Karpas-422 (cell line): ENCODE results near the gene ADAMTS7. TPM values are rescaled to one million over a fixed set of nuclear protein-coding genes. Genes with fewer than 3 reads are reported as not detected.
A peak's percentile ranks its signal among the peaks of the same experiment; 100 is the strongest.
"Not testable (repeated sequence)": the region's sequence is repeated elsewhere in the genome, so short reads cannot be mapped to it uniquely, and the experiment has no call there.

ENCODE experiments used
- DNase-seq: peaks from one replicate; pipeline ENCODE4 v3.0.0-alpha.2; 2015
- H2AFZ ChIP-seq: fragments of 200-600 bp; sonication (generic); 2 replicates; pipeline ENCODE4 v1.6.1; 2014; ENCODE audit warnings: antibody characterized with exemption, low read length, mixed read lengths
- H3K27ac ChIP-seq: fragments of 200-600 bp; sonication (generic); 2 replicates; pipeline ENCODE4 v1.5.1; 2014; ENCODE audit warnings: mild to moderate bottlenecking, low read length, moderate library complexity
- H3K27me3 ChIP-seq: fragments of 200-600 bp; sonication (generic); 2 replicates; pipeline ENCODE4 v1.6.1; 2014; ENCODE audit warnings: low read length, mixed read lengths
- H3K36me3 ChIP-seq: fragments of 200-600 bp; sonication (generic); 2 replicates; pipeline ENCODE4 v1.6.1; 2014; ENCODE audit warnings: low read length, mixed read lengths; ENCODE audit not compliant: insufficient read depth
- H3K4me1 ChIP-seq: fragments of 200-600 bp; sonication (generic); 2 replicates; pipeline ENCODE4 v1.6.1; 2014; ENCODE audit warnings: mild to moderate bottlenecking, low read length, mixed read lengths
- H3K4me2 ChIP-seq: fragments of 200-600 bp; sonication (generic); 2 replicates; pipeline ENCODE4 v1.6.1; 2014; ENCODE audit warnings: low read length, low read depth, mild to moderate bottlenecking; ENCODE audit not compliant: poor library complexity, severe bottlenecking
- H3K4me3 ChIP-seq: fragments of 200-600 bp; sonication (generic); 2 replicates; pipeline ENCODE4 v1.5.1; 2014; ENCODE audit warnings: mild to moderate bottlenecking, antibody characterized with exemption, low read length, mixed read lengths
- H3K79me2 ChIP-seq: fragments of 200-600 bp; sonication (generic); 2 replicates; pipeline ENCODE4 v1.6.1; 2014; ENCODE audit warnings: mild to moderate bottlenecking, low read length, mixed read lengths
- H3K9ac ChIP-seq: fragments of 200-600 bp; sonication (generic); 2 replicates; pipeline ENCODE4 v1.6.0; 2014; ENCODE audit warnings: low read length
- H3K9me2 ChIP-seq: fragments of 200-600 bp; sonication (generic), shearing (Covaris generic); replicated peaks from 2 replicates; pipeline ENCODE4 v1.6.0; 2014; ENCODE audit warnings: mild to moderate bottlenecking, low read length, moderate library complexity; ENCODE audit not compliant: insufficient read depth
- H3K9me3 ChIP-seq: fragments of 300-700, 200-600 bp; sonication (generic); 2 replicates; pipeline ENCODE4 v1.6.1; 2014; ENCODE audit warnings: low read length, mixed read lengths
- H4K20me1 ChIP-seq: fragments of 200-600 bp; sonication (generic); 2 replicates; pipeline ENCODE4 v1.6.1; 2014; ENCODE audit warnings: mild to moderate bottlenecking, antibody characterized with exemption, low read length, low read depth; ENCODE audit not compliant: insufficient read depth
- total RNA-seq: library from RNA; depleted of rRNA; stranded (reverse); fragments of >200 nt; shearing (Covaris generic); gene quantifications from 2 replicates; pipeline ENCODE4 v1.2.3, GENCODE V29; 2014; ENCODE audit warnings: low replicate concordance

ADAMTS7 gene
- total RNA-seq, 1 experiment from 2014 or later: 0.75 TPM

DNA sequence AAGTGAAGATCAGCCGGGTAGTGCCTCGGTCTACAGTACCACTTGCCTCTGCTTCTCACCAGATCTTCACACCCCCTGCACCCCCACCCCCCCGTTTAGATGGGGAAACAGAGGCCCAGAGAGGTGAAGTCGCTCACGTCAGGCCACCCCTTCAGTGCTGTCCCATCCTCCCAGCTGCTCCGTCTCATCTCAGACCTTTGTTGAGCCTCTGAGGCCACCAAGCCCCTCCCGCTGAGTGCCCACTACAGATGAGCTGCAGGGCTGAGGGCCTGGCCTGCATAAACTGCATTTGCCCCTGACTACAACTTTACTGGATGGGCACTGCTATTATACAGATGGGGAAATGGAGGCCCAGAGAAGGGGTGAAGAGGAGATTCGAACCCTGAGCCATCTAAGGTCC, 35.8 kb downstream of the ADAMTS7 start:
- no peaks in the 10 kb centered on the region for H3K9me2 ChIP-seq
- no peak overlapping the region for H3K9ac ChIP-seq

DNA sequence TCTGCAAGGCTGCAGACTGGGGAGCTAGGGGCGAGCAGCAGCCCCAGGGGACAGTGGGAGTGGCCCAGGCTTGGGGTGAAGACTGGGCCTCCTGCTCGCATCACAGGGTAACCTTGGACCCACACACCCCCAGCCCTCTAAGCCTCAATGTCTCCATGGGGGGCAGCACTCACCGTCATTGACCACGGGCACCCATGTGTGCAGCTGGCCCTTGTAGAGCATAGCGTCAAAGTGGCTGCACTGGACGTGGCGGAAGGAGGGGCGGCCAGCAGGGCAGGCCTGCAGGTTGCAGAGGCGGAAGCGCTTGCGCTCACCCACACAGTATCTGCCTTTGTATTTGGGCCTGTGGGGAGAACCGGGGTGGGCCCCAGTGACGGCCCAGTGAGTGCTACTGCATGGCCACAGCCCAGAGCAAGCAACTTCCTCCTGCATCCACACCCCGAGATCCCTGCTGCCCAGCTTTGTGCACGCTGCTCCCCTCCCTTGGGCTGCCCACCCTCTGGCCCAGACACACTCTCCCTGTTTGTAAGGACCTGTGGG, 36.7 kb downstream of the ADAMTS7 start:
- H3K36me3 ChIP-seq, H3K4me1 ChIP-seq, H3K4me2 ChIP-seq, H3K9me2 ChIP-seq, H4K20me1 ChIP-seq, H3K79me2 ChIP-seq, H3K9me3 ChIP-seq, H3K4me3 ChIP-seq, H3K27ac ChIP-seq, H2AFZ ChIP-seq, H3K9ac ChIP-seq, H3K27me3 ChIP-seq: not testable (repeated sequence)
- DNase-seq: peak; percentile 47

More for the DNA sequence above, 35.8 kb downstream of the ADAMTS7 start:
- H3K27ac ChIP-seq: no peak overlapping the region
- no peak overlapping the region for H3K4me2 ChIP-seq
- H3K36me3 ChIP-seq: no peaks in the 10 kb centered on the region
- no peak overlapping the region for H2AFZ ChIP-seq
- H3K27me3 ChIP-seq: no peaks in the 10 kb centered on the region
- no peaks in the 10 kb centered on the region for H3K9me3 ChIP-seq
- no peak overlapping the region for H3K4me3 ChIP-seq
- no peaks in the 10 kb centered on the region for H4K20me1 ChIP-seq
- DNase-seq: no peak
- no peaks in the 10 kb centered on the region for H3K79me2 ChIP-seq
- peaks cover 9% of the 10 kb centered on the region for H3K4me1 ChIP-seq

DNA sequence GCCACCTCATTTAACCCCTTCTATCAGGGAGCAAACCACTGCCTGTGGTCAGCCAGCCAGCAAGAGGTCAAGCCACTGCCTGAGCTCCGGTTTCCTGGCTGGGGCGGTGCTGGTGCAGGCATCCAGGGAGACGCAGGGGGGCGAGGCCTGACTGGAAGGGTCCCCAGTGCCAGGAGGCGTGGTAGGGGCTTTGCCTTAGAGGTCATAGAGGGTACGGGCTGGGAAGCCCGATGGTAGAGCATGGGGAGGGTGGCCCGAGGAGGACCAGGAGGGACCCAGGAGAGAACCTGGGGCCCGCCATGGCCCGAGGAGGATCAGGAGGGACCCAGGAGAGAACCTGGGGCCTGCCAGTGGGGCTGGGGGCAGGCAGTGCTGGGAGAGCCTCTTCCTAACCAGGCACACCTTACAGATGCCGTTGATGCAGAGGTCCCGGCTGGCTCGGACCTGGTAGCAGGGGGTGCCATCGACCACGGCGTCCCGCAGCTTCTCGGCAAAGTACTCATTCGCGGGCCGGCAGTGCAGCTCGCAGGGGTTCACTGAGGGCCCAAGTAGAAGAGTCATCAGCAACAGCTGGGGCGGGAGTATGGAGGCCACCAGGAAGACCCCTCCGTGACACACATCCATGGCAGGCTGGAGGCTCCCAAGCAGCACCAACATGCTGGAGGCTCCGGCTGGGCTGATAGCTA, 37.4 kb downstream of the ADAMTS7 start:
- not testable (repeated sequence) for DNase-seq, H3K9me2 ChIP-seq, H4K20me1 ChIP-seq, H3K27me3 ChIP-seq, H3K9ac ChIP-seq, H3K9me3 ChIP-seq, H2AFZ ChIP-seq, H3K4me2 ChIP-seq, H3K27ac ChIP-seq, H3K79me2 ChIP-seq, H3K4me3 ChIP-seq, H3K36me3 ChIP-seq
- H3K4me1 ChIP-seq: peaks cover 15% of the 10 kb centered on the region

DNA sequence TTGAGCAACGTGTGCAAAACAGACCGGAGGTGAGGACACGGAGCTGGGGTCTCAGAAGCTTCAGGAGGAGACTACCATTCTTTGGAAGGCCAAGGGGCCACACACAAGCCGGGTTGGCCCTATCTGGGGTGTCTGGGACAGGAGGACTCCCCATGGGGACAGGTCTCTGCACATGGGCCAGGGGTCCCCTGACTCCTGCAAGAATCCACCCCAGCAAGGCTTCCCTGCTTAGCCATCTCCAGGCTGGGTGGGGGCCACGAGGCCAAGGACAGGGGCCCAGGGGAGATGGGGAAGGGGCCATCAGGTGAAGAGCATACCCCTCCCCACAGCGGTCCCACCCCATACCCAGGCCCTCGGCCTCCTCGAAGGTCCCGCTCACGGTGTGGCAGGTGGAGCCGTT, 38.5 kb downstream of the ADAMTS7 start:
- no peak overlapping the region for H3K9ac ChIP-seq
- DNase-seq: no peak
- H3K4me2 ChIP-seq: no peak overlapping the region
- no peaks in the 10 kb centered on the region for H3K9me3 ChIP-seq
- H4K20me1 ChIP-seq: no peaks in the 10 kb centered on the region
- H3K36me3 ChIP-seq: no peaks in the 10 kb centered on the region
- no peaks in the 10 kb centered on the region for H3K27me3 ChIP-seq
- no peak overlapping the region for H3K27ac ChIP-seq
- no peak overlapping the region for H3K4me3 ChIP-seq
- no peak overlapping the region for H2AFZ ChIP-seq
- H3K4me1 ChIP-seq: peaks cover 16% of the 10 kb centered on the region
- H3K9me2 ChIP-seq: no peaks in the 10 kb centered on the region
- no peaks in the 10 kb centered on the region for H3K79me2 ChIP-seq

DNA sequence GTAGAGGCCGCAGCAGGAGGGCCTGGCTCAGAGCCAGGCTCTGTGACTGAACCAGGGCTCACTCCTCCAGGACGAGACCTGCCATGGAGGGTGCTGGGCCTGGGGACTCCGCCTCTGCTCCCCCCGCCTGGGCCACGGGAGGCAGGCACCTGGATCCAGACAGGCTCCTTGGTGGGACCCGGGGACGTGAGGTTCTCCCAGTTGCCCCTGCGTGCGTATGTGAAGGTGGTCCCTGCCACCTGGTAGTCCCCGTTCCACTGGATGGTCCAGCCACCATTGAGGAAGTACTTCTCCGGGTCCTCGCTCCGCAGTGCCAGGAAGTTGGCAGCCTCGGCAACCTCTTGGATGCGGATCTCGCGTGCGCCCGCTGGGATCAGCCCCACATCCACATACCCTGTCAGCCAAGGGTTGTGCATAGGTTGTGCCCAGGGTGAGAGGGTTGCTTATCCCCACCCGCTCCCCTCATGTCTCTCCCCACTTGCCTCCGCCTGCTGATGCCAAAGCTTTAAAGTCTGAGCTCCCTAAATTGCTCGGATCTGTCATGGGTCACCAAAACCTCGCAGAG, 39.7 kb downstream of the ADAMTS7 start:
- not testable (repeated sequence) for H3K4me3 ChIP-seq, H3K9ac ChIP-seq, H3K4me2 ChIP-seq, H4K20me1 ChIP-seq, H3K36me3 ChIP-seq, H3K27ac ChIP-seq, H3K9me2 ChIP-seq, H2AFZ ChIP-seq, DNase-seq, H3K9me3 ChIP-seq, H3K79me2 ChIP-seq, H3K27me3 ChIP-seq
- peaks cover 16% of the 10 kb centered on the region for H3K4me1 ChIP-seq

DNA sequence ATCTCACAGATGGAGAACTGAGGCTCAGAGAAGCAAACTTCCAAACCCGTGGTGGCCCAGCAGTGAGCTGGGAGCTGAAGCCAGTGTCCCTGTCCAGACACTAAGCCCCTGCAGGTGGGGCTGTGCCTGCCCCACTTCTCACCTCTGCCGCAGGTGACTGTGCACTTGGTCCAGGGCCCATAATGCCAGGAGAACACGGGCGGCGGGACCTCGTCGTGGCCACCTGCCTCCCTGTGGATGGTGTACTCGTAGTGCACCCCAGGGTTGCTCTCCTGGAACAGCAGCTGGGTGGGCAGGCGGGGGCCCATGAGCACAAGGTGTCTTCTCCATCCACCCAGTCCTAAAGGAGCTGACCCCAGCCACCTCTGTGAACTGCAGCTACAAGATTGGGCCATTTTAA, 40.2 kb downstream of the ADAMTS7 start:
- not testable (repeated sequence) for H3K4me2 ChIP-seq, DNase-seq, H3K27ac ChIP-seq, H3K9me2 ChIP-seq, H3K79me2 ChIP-seq, H4K20me1 ChIP-seq, H3K9ac ChIP-seq, H3K27me3 ChIP-seq, H3K36me3 ChIP-seq, H2AFZ ChIP-seq, H3K4me3 ChIP-seq, H3K9me3 ChIP-seq
- H3K4me1 ChIP-seq: peaks cover 16% of the 10 kb centered on the region

DNA sequence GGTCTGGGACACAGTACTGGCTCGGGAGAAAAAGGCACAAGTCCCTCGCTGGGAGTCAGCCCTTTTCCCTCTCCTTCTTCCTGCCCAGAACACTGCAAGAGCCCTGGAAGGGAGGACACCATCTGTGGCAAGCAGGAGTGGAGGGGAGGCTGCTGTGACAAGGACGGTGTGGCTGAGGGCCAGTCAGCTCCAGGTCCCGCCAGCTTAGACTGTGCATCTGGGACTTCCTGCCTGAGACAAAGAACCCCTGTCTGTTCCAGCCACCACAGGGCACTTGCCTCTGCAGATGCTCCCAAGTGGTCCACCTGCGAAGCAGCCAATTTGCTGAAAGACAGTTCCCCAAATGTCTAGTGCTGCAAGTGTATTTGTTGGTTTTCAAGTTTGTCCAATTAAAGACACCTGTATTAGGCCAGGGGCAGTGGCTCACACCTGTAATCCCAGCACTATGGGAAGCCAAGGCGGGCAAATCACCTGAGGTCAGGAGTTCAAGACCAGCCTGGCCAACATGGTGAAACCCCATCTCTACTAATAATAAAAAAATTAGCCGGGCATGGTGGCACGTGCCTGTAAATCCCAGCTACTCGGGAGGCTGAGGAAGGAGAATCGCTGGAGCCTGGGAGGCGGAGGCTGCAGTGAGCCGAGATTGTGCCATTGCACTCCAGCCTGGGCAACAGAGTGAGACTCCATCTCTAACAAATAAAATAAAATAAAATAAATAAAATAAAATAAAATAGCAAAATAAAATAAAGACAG, 41.6 kb downstream of the ADAMTS7 start:
- H3K27ac ChIP-seq, H4K20me1 ChIP-seq, H3K36me3 ChIP-seq, H3K9me2 ChIP-seq, H3K27me3 ChIP-seq, H3K79me2 ChIP-seq, H3K9ac ChIP-seq, H3K9me3 ChIP-seq, H3K4me2 ChIP-seq, H2AFZ ChIP-seq, H3K4me3 ChIP-seq: not testable (repeated sequence)
- DNase-seq: peak; percentile 53
- H3K4me1 ChIP-seq: peaks cover 13% of the 10 kb centered on the region

DNA sequence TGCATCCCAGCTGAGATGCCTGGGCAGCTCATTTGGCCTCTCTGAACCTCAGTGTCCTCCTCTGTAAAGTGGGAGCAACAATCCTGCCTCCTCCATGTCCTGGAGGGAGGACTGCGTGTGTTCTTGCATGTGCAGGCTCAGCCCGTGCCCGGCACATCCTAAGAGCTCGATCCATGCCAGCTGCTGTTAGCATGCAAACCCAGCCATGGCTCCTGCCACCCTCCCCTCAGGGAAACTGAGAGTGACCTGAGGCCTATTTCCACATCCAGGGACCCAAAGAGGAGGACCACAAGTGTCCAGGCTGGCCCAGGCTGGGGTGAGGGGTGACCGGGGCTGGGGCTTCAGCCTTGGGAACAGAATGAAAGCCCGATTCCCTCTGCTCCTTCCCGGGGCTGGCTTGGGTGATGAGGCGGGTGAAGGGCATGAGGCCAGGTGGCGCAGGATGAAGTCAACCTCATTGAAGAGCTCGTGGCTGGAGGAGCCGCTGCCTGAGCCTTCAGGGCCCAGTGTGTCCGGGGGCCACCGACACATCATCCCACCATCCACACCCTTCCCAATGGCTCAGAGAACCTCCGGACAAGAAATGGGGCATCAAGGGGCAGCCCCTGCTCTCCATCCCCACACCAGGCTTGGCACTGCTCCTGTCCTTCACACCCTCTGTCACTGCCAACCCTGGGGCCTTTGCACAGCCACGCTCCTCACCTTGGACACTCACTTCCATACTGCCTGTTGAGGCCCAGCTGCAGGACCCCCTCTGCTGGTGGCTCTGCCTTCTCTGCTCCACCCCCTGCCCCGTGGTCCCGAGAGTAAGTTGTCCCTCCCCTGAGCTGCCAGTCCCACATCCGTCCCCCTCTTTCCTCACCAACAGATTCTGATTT, 42.5 kb downstream of the ADAMTS7 start:
- DNase-seq: peak; percentile 50
- no peak overlapping the region for H2AFZ ChIP-seq

More for the DNA sequence above, 42.5 kb downstream of the ADAMTS7 start:
- Histone ChIP-seq H3K36me3 (no peaks in the 10 kb centered on the region), H3K79me2 (no peaks in the 10 kb centered on the region), H3K27ac (no peak overlapping the region), H3K4me1 (peaks cover 17% of the 10 kb centered on the region), H3K9me2 (no peaks in the 10 kb centered on the region), H3K4me2 (no peak overlapping the region), H3K9me3 (no peaks in the 10 kb centered on the region), H3K9ac (no peak overlapping the region), H4K20me1 (no peaks in the 10 kb centered on the region), H3K4me3 (no peak overlapping the region), H3K27me3 (no peaks in the 10 kb centered on the region)
